Fibroblast of lung (primary cell): ENCODE measurements around the gene RAP1GAP2. TPM values are rescaled to one million over a fixed set of nuclear protein-coding genes. Genes with fewer than 3 reads are reported as not detected.

Experiments used
- DNase-seq, 2 donors: peaks; one replicate each; pipeline versions ENCODE4 v3.0.0 to v3.0.0-alpha.2; 2010; ENCODE audit warnings: low read depth in 2 of 2
- H2AFZ ChIP-seq: 2 replicates; pipeline ENCODE4 v1.5.1; 2012; ENCODE audit warnings: low read length, control low read depth, inconsistent platforms
- H3K27ac ChIP-seq: 2 replicates; pipeline ENCODE4 v1.5.1; 2011; ENCODE audit warnings: low read length, control low read depth; ENCODE audit not compliant: insufficient read depth
- H3K27me3 ChIP-seq: 2 replicates; pipeline ENCODE4 v1.5.1; 2011; ENCODE audit warnings: mild to moderate bottlenecking, low read length; ENCODE audit not compliant: control insufficient read depth, insufficient read depth
- H3K36me3 ChIP-seq: 2 replicates; pipeline ENCODE4 v1.5.1; 2011; ENCODE audit warnings: low read length; ENCODE audit not compliant: control insufficient read depth, insufficient read depth
- H3K4me1 ChIP-seq: 2 replicates; pipeline ENCODE4 v1.5.1; 2011; ENCODE audit warnings: low read length; ENCODE audit not compliant: control insufficient read depth, insufficient read depth; ENCODE audit errors: extremely low read depth
- H3K4me2 ChIP-seq: 2 replicates; pipeline ENCODE4 v1.5.1; 2011; ENCODE audit warnings: low read length, control low read depth; ENCODE audit not compliant: insufficient read depth; ENCODE audit errors: extremely low read depth
- H3K4me3 ChIP-seq, 4 experiments: fragments of 200-600 bp in 1 of 4; sonication (generic) in 1 of 4; replicated peaks in 1 of 4; 2 replicates each; pipeline ENCODE4 v1.5.1; 2011 to 2016; ENCODE audit warnings: low read length in 4 of 4, low read depth in 3 of 4, mild to moderate bottlenecking in 3 of 4, control low read depth in 2 of 4, inconsistent platforms in 1 of 4, mixed read lengths in 1 of 4; ENCODE audit not compliant: insufficient read depth in 1 of 4; ENCODE audit errors: control extremely low read depth in 1 of 4
- H3K79me2 ChIP-seq: 2 replicates; pipeline ENCODE4 v1.5.1; 2012; ENCODE audit warnings: mild to moderate bottlenecking, low read length, inconsistent platforms; ENCODE audit not compliant: control insufficient read depth, insufficient read depth
- H3K9ac ChIP-seq: 2 replicates; pipeline ENCODE4 v1.5.1; 2011; ENCODE audit warnings: mild to moderate bottlenecking, low read length, control low read depth; ENCODE audit not compliant: insufficient read depth
- H3K9me3 ChIP-seq: 2 replicates; pipeline ENCODE4 v1.5.1; 2012; ENCODE audit warnings: low read depth, low read length; ENCODE audit not compliant: control insufficient read depth, insufficient read depth
- H4K20me1 ChIP-seq: 2 replicates; pipeline ENCODE4 v1.5.1; 2011; ENCODE audit warnings: low read length; ENCODE audit not compliant: control insufficient read depth, insufficient read depth; ENCODE audit errors: extremely low read depth
- EZH2 ChIP-seq: IDR thresholded peaks from 2 replicates; pipeline ENCODE4 v1.5.1; 2012; ENCODE audit warnings: low read length, control low read depth, mild to moderate bottlenecking; ENCODE audit errors: missing control alignments
- polyA plus RNA-seq, 2 donors: library from polyadenylated mRNA; depleted of rRNA in 1 of 2; stranded (reverse) in 1 of 2; unstranded in 1 of 2; fragments of >200 nt; gene quantifications; 2 replicates each; pipeline ENCODE4 v1.2.1, GENCODE V29; 2011 to 2012; ENCODE audit warnings: missing spikeins in 1 of 2
- total RNA-seq: library from RNA; depleted of rRNA; stranded (reverse); fragments of >200 nt; gene quantifications from 2 replicates; pipeline ENCODE4 v1.2.1, GENCODE V29; 2014
- TF ChIP-seq, protein P1 (sequence below), 2 donors: IDR thresholded peaks in 1 of 2; conservative IDR thresholded peaks in 1 of 2; 1 replicate in 1 of 2; 2 replicates in 1 of 2; pipeline ENCODE4 v1.5.1; 2011 to 2012; ENCODE audit warnings: low read length in 2 of 2, control low read depth in 1 of 2, inconsistent platforms in 1 of 2, low read depth in 1 of 2, mild to moderate bottlenecking in 1 of 2

The RAP1GAP2 gene
- total and polyA plus RNA-seq, 2 donors (not counting 1 experiment from before 2014, with no cell fraction given), result 0.33 to 0.99 TPM

DNA sequence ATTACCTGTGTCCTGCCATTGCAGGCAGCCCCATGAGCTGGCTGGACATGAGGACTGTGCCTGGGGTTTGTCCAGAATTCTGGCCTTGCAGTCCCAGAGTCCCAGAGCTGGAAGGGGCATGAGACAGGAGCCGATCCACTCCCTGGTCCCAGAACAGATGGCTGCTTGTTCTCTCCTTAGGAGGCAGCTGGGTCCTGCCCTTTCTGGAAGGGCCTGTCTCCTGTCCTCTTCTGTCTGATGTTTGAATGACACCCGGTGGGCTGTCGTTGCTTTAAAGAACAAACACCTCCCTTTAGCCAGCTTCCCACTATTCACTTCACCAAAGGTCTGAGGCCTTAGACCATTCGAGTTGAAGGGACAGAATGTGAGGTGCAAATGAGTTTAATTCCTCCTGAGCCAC lies 63.8 kb downstream of the RAP1GAP2 start:
- H3K9me3 ChIP-seq, result no peaks in the 10 kb centered on the region
- TF ChIP-seq, protein P1, sequence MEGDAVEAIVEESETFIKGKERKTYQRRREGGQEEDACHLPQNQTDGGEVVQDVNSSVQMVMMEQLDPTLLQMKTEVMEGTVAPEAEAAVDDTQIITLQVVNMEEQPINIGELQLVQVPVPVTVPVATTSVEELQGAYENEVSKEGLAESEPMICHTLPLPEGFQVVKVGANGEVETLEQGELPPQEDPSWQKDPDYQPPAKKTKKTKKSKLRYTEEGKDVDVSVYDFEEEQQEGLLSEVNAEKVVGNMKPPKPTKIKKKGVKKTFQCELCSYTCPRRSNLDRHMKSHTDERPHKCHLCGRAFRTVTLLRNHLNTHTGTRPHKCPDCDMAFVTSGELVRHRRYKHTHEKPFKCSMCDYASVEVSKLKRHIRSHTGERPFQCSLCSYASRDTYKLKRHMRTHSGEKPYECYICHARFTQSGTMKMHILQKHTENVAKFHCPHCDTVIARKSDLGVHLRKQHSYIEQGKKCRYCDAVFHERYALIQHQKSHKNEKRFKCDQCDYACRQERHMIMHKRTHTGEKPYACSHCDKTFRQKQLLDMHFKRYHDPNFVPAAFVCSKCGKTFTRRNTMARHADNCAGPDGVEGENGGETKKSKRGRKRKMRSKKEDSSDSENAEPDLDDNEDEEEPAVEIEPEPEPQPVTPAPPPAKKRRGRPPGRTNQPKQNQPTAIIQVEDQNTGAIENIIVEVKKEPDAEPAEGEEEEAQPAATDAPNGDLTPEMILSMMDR (conservative IDR thresholded peaks at IDR 0.05 in 1 of 2, IDR thresholded peaks at IDR 0.05 in 1 of 2; ENCODE audit: low read depth in 1 of 2, low read length in 2 of 2), result no peak
- no peak for TF ChIP-seq EZH2
- DNase-seq, result no peak
- H3K4me2 ChIP-seq, result no peak overlapping the region
- no peaks in the 10 kb centered on the region for H4K20me1 ChIP-seq
- no peaks in the 10 kb centered on the region for H3K36me3 ChIP-seq
- no peak overlapping the region for H2AFZ ChIP-seq
- no peak overlapping the region for H3K27ac ChIP-seq
- H3K4me1 ChIP-seq, result no peaks in the 10 kb centered on the region
- no peak overlapping the region for H3K4me3 ChIP-seq
- no peak overlapping the region for H3K9ac ChIP-seq
- peaks cover 2% of the 10 kb centered on the region for H3K27me3 ChIP-seq
- no peaks in the 10 kb centered on the region for H3K79me2 ChIP-seq

DNA sequence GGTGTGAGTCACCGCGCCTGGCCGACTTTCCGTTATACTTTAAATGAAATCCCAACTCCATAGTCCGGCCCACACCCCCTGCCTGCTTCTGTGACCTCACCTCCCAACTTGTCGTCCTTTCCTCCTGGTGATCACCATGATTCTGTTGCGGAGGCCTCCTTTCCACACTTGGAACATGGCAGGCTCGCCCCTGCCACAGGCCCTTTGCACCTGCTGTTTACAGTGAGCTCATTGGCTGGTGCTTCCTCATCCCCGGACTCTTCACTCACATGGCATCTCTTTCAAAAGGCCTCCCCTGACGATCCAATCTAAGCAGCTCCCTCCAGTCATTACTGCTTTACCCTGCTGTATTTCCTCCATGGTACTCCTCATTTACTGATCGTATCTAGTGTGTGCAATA lies 64.6 kb downstream of the RAP1GAP2 start:
- no peak overlapping the region for H2AFZ ChIP-seq
- DNase-seq, result no peak
- no peak overlapping the region for H3K9ac ChIP-seq
- H3K36me3 ChIP-seq, result no peaks in the 10 kb centered on the region
- no peaks in the 10 kb centered on the region for H4K20me1 ChIP-seq
- H3K27me3 ChIP-seq, result no peaks in the 10 kb centered on the region
- TF ChIP-seq, protein P1 (conservative IDR thresholded peaks at IDR 0.05 in 1 of 2, IDR thresholded peaks at IDR 0.05 in 1 of 2; ENCODE audit: low read depth in 1 of 2, low read length in 2 of 2), result no peak
- no peak for TF ChIP-seq EZH2
- H3K79me2 ChIP-seq, result no peaks in the 10 kb centered on the region
- no peaks in the 10 kb centered on the region for H3K9me3 ChIP-seq
- H3K27ac ChIP-seq, result no peak overlapping the region
- no peak overlapping the region for H3K4me2 ChIP-seq
- no peaks in the 10 kb centered on the region for H3K4me1 ChIP-seq
- H3K4me3 ChIP-seq, result no peak overlapping the region

DNA sequence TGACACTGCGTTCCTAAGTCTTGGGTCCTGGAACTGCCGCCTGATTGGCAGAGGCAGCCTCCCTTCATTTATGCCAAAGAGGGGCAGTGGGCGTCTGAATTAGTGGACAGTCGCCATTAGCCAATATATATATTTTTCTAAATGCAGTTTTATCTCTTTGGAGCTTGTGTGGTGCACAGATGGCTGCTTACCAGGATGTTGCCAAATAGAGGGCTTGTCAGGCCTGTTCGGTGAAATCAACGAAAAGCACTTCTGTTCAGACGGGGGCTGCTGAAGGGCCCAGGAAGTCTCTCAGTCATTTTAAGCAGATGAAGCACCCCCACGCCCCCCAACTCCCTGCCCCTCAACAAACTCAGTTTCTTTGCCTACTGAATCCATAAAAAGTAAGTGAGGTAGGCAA lies 66.0 kb downstream of the RAP1GAP2 start:
- Histone ChIP-seq H3K27ac (no peak overlapping the region), H3K79me2 (no peaks in the 10 kb centered on the region), H3K9ac (no peak overlapping the region), H3K4me1 (no peaks in the 10 kb centered on the region), H2AFZ (no peak overlapping the region), H3K36me3 (no peaks in the 10 kb centered on the region), H3K27me3 (no peaks in the 10 kb centered on the region), H3K4me2 (no peak overlapping the region), H4K20me1 (no peaks in the 10 kb centered on the region), H3K4me3 (no peak overlapping the region), H3K9me3 (no peaks in the 10 kb centered on the region)
- DNase-seq, result no peak
- TF ChIP-seq, protein P1 (conservative IDR thresholded peaks at IDR 0.05 in 1 of 2, IDR thresholded peaks at IDR 0.05 in 1 of 2; ENCODE audit: low read depth in 1 of 2, low read length in 2 of 2), result no peak
- no peak for TF ChIP-seq EZH2
